ENCODE results near the gene SESN1. TPM values are rescaled to one million over a fixed set of nuclear protein-coding genes. Genes with fewer than 3 reads are reported as not detected.
A peak's percentile ranks its signal among the peaks of the same experiment; 100 is the strongest.

SESN1 gene
- polyA plus RNA-seq, 1 donor from 2014 or later = 11.1 TPM

DNA sequence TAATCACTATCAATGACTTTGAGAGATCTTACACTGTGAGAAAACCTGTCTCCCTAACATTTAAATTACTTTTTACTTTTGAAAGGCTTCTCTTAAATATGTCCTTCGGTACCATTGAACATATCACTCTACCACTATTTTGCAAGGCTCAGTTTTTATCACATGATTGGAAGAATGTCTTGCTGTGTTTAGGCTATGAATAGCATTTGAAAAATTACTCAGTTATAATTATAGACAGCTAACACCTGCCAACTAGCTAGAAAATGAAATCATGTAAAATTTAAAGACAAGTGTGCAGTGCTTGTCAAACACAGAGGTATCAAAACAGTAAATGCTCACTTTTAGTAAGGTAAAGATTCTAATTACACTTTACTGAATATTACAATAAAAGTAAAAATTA is 11.0 kb downstream of the SESN1 start:
- Mint-ChIP-seq H3K27me3 (no peaks in the 10 kb centered on the region), H3K4me1 (peaks cover 0 to 9% (median 6%) of the 10 kb centered on the region in 3 donors), H3K9me3 (no peaks in the 10 kb centered on the region), H3K36me3 (peaks cover 1% of the 10 kb centered on the region), H3K27ac (no peak overlapping the region), H3K4me3 (no peak overlapping the region)

DNA sequence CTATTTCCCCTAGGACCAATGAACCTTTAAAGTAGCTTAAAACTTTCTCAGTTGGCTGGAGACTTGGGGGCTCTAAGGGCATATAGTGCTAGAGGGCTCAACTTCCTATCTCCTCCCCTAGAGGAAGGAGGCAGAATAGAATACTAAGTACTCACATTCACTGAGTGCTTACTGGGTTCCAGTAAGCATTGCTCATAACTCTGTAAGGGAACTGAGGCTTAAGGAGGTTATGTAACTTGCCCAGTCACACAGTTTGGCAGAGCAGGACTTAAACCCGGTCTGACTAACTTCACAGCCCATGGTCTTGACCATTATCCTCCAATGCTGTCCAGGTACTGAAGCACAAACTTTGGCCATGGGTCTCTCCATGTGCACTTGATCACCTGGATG is 12.5 kb downstream of the SESN1 start:
- Mint-ChIP-seq H3K27me3 (no peaks in the 10 kb centered on the region), H3K9me3 (no peaks in the 10 kb centered on the region), H3K27ac (no peak overlapping the region), H3K4me1 (peaks cover 0 to 4% (median 2%) of the 10 kb centered on the region in 3 donors), H3K36me3 (peaks cover 1% of the 10 kb centered on the region), H3K4me3 (no peak overlapping the region)

DNA sequence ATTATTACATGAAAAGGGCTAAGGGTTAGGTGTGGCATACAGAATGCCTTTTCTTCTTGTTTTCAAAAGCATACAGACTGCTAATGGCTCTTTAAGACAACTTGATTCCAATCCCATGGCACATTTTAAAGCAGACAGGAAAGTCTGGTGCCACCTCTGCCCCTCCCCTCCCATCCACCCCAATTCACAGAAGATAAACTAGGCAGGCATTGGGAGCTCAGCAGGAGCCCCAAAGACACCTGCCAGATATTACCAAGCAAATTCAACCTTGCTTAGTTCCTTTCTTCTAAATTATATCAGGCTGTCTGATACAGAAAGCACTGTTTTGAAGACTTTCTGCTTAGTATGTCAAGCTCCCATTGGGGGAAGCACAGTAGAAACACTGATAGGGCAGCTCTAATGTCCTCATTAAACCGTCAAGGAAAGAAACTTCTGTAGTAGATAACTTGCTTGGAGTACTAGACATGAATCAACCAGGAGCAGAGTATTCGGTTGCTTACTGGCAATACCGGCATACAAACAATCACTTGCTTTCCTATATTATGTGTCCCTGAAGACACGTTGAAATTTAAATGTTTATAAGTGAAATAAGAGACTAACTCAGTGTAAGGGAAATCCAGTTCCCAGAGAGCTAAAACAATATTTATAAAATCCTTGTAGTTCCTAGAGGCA is 13.0 kb downstream of the SESN1 start:
- H3K27me3 Mint-ChIP-seq = no peaks in the 10 kb centered on the region
- H3K4me1 Mint-ChIP-seq = peaks cover 0 to 2% (median 1%) of the 10 kb centered on the region in 3 donors
- peaks cover 1% of the 10 kb centered on the region for H3K36me3 Mint-ChIP-seq
- H3K27ac Mint-ChIP-seq = no peak overlapping the region
- H3K4me3 Mint-ChIP-seq = no peak overlapping the region
- H3K9me3 Mint-ChIP-seq = no peaks in the 10 kb centered on the region

DNA sequence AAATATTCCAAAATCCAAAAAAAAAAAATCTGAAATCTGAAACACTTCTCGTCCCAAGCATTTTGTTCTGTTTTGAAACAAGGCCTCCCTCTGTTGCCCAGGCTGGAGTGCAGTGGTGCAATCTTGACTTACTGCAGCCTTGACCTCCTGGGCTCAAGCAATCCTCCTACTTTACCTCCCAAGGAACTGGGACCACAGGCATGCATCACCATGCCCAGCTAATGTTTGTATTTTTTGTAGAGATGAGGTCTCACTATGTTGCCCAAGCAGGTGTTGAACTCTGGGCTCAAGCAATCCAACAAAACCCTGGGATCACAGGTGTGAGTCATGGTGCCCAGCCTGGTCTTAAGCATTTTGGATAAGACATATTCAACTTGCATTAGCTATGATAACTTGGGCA is 13.6 kb downstream of the SESN1 start:
- Mint-ChIP-seq H3K4me1 (peaks cover 0 to 2% (median 1%) of the 10 kb centered on the region in 3 donors), H3K36me3 (peaks cover 1% of the 10 kb centered on the region), H3K27ac (peak overlapping the region in 1 of 3 donors; percentile 35), H3K27me3 (no peaks in the 10 kb centered on the region), H3K4me3 (no peak overlapping the region), H3K9me3 (no peaks in the 10 kb centered on the region)

DNA sequence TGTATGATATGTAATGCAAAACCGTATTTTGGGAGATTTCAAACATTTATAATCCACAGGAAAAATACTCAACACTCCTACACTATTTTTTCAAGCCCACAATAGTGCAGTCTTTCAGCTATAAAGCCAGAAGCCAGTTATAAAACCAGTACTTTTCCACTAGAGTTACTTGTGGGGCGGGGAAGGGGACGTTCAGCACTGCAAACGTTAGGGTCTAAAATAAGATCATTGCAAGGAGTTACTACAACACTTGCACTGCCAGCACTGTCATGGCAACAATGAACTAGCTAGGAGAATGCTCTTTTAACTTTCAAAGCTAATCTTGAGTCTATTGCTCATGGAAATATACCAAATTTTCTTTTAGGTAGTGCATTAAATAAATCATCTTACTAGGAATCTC is 14.7 kb downstream of the SESN1 start:
- H3K27me3 Mint-ChIP-seq = no peaks in the 10 kb centered on the region
- no peaks in the 10 kb centered on the region for H3K9me3 Mint-ChIP-seq
- H3K4me1 Mint-ChIP-seq = peaks cover 0 to 2% (median 1%) of the 10 kb centered on the region in 3 donors
- H3K4me3 Mint-ChIP-seq = no peak overlapping the region
- H3K36me3 Mint-ChIP-seq = peaks cover 1% of the 10 kb centered on the region
- H3K27ac Mint-ChIP-seq = no peak overlapping the region

DNA sequence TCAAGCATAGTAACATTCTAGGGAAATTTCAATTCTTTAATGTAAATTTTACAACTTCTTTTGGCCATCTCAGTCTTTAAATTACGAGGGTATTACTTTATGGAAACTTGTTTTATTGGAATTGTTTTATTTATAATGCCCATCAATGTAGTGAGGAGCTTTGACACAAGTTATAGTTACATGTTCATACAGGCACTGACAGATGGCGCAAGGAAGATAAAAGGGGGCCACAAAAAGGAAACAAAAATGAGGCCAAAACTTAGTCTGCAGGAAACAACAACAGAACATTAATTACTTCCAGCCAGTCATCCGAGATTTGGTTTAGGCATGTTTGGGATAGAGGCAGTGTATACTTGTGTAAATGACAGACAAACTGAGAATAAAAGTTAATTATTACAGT is 18.3 kb downstream of the SESN1 start:
- Mint-ChIP-seq H3K9me3 (no peaks in the 10 kb centered on the region), H3K4me3 (no peak overlapping the region)

DNA sequence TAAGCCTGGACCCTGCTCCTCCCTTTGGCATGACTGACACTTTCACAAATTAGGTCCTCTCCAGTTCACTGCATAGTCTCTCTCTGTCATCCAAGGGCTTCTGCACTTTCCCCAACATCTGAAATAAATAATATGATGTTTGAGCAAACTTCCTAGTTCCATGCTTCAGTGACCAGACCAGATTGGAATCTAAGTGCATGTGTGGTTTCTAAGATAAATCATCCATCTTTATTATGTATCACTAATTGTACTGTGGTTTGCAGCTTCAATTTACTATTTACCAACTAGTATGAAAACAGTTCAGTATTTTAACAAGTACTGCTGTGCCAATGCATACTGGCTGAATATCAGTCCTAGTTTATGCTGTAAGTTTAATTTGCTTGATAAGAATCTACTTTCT is 18.7 kb downstream of the SESN1 start:
- H3K9me3 Mint-ChIP-seq = no peaks in the 10 kb centered on the region
- peaks cover 4 to 5% (median 4%) of the 10 kb centered on the region in 3 donors for H3K4me1 Mint-ChIP-seq
- no peak overlapping the region for H3K4me3 Mint-ChIP-seq
- no peaks in the 10 kb centered on the region for H3K27me3 Mint-ChIP-seq
- H3K36me3 Mint-ChIP-seq = peaks cover 1% of the 10 kb centered on the region
- H3K27ac Mint-ChIP-seq = no peak overlapping the region

More for the DNA sequence above, 18.3 kb downstream of the SESN1 start:
- H3K36me3 Mint-ChIP-seq = peaks cover 1% of the 10 kb centered on the region
- H3K27ac Mint-ChIP-seq = no peak overlapping the region
- H3K4me1 Mint-ChIP-seq = peaks cover 4 to 5% (median 4%) of the 10 kb centered on the region in 3 donors
- no peaks in the 10 kb centered on the region for H3K27me3 Mint-ChIP-seq

DNA sequence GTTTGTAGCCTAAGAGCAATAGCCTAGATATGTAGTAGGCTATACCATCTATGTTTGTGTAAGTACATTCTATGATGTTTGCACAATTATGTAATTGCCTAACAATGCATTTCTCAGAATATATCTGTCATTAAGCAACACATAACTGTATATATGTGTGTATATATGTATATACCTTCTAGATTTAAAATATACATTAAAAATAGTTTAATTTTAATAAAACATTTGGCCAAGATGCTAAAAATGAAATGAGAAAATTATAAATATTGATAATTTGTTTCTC is 20.6 kb downstream of the SESN1 start:
- Mint-ChIP-seq H3K36me3 (no peaks in the 10 kb centered on the region), H3K27me3 (no peaks in the 10 kb centered on the region), H3K9me3 (no peaks in the 10 kb centered on the region), H3K4me1 (peaks cover 4 to 5% (median 4%) of the 10 kb centered on the region in 3 donors), H3K4me3 (no peak overlapping the region), H3K27ac (no peak overlapping the region)

DNA sequence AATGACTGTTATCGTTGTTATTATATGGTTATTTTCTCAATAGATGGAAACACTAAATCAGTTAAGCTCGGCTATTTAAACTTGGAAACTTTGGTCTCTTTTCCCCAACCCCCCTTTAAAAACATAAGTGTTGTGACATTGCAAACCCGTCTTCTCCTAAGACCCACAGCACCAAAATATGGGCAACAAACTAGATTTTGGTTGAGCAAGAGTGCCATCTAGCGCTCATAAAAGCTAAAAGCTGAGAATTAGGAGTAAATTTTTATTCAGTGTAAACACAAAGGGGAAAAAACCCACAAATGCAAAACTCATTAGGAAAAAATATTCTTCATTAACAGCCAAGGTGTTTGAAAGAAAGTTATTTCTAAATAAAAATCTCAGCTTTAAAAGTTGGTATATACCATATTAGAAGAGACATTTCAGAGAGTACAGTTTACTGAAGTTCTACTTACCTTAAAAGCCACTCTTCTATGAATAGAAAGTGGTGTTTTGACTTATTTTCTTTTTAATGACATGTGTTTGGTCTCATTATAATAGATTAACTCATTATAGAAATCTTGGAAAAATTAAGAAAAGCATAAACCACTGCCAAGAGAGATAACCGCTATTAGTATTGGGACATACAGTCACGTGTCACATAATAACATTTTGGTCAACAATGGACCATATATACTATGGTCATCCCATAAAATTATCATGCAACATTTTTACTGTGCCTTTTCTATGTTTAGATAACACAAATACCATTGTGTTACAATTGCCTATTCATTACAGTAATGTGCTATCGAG is 21.1 kb downstream of the SESN1 start:
- Mint-ChIP-seq H3K9me3 (no peaks in the 10 kb centered on the region), H3K36me3 (no peaks in the 10 kb centered on the region), H3K4me1 (peaks cover 4 to 5% (median 4%) of the 10 kb centered on the region in 3 donors), H3K4me3 (no peak overlapping the region), H3K27ac (no peak overlapping the region), H3K27me3 (no peaks in the 10 kb centered on the region)

DNA sequence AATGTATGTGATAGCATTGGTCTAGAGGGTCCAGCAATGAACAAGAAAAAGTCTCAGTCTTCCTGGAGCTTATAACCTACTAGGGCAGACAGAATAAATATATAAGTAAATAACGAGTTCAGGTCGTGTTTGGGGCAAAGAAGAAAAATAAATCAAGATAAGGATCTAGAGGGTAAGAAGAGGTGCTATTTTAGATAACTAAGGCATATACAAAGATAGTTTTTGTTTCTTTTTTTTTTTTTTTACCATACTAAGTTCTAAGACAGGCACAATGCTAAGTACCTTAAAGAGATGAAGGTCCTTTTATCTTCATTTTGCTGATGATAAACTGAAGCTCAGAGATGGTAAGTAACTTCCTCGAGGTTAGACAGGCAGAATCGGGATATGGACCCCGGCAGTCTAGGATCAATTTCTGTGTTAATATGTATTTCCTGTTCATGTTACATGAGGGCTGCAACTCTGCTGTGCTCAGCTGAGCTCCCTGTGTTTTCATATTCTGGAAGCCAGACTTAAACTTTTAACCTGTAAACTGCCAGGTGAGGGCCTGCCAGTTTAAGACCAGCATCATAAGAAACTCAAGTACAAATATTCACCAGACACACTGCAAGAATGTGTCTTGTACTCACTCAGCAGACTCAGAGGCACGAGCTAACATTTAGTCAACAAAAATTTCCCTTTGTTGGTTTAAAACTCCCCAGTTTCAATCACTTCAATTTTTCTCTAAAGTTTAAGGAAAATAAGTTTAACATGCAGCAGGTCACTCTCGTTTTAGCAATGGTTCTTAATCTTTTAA is 23.3 kb downstream of the SESN1 start:
- H3K27ac Mint-ChIP-seq = peak overlapping the region in 1 of 3 donors; percentile 94
- no peaks in the 10 kb centered on the region for H3K36me3 Mint-ChIP-seq
- peaks cover 4 to 6% (median 5%) of the 10 kb centered on the region in 3 donors for H3K4me1 Mint-ChIP-seq
- no peaks in the 10 kb centered on the region for H3K9me3 Mint-ChIP-seq
- no peaks in the 10 kb centered on the region for H3K27me3 Mint-ChIP-seq
- peak overlapping the region in 1 of 4 donors; percentile 58 for H3K4me3 Mint-ChIP-seq

DNA sequence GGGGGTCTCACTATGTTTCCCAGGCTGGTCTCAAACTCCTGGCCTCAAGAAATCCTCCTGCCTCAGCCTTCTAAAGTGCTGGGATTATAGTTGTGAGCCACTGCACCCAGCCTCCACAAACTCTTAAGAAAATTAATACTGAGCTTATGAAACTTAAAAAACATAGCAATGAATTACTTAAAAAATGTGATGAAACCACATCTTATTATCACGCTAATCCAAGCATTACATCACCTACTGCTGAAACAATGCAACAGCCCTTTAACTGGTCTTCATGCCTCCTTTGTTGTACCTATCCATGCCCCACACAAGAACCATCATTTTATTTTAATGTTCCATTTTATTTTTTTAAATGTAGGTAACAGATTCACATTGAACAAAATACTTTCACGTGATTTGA is 24.9 kb downstream of the SESN1 start:
- Mint-ChIP-seq H3K27ac (no peak overlapping the region), H3K36me3 (no peaks in the 10 kb centered on the region), H3K4me1 (peaks cover 4 to 6% (median 5%) of the 10 kb centered on the region in 3 donors), H3K9me3 (no peaks in the 10 kb centered on the region), H3K27me3 (no peaks in the 10 kb centered on the region), H3K4me3 (no peak overlapping the region)

DNA sequence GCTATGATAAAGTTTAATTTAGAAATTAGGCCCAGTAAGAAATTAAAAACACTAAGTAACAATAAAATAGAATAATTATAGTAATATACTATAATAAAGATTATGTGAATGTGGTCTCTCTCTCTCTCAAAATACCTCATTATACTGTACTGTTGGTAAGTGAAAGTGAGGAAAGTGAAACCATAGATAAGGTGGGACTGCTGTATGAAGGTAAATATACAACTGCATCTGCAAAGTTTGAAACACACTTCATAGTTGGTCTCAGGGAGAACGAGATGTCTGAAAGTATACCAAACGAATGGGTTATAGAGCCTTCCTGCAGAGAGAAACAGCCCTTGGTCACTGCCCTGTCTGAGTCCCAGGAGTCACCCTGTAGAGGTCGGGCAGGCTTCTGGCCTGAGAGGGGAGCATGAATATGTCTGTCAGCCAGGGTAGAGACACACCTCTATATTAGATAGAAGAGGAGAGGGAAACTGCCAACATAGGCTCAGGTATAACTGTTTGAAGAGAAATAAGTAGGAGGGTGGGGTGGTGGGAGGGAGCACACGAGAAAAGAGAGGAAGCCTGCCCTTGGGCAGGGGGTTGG is 31.8 kb downstream of the SESN1 start:
- Mint-ChIP-seq H3K4me1 (peaks cover 9 to 17% (median 10%) of the 10 kb centered on the region in 3 donors), H3K27me3 (no peaks in the 10 kb centered on the region)

DNA sequence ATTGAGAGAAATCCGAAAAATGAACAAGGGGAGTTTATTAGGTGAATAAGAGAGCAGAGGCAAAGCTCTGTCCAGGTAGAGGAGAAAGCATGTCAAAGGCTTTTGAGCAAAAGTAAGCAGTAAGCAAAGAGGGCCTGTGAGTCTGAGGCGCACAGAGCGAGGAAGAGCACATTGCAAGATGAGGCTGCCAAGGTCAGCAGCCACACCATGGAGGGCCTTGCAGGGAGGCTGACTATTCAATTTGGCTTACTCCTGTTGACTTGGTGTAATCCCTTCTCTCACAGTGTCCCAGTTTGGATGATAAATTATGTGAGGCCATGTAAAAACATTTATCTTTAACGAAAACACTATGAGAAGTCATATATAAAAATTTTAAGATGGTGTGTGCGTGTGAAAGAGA is 32.4 kb downstream of the SESN1 start:
- Mint-ChIP-seq H3K27ac (no peak overlapping the region), H3K4me3 (no peak overlapping the region), H3K36me3 (no peaks in the 10 kb centered on the region), H3K9me3 (no peaks in the 10 kb centered on the region), H3K27me3 (no peaks in the 10 kb centered on the region), H3K4me1 (peaks cover 9 to 14% (median 14%) of the 10 kb centered on the region in 3 donors)

More for the DNA sequence above, 31.8 kb downstream of the SESN1 start:
- Mint-ChIP-seq H3K27ac (no peak overlapping the region), H3K4me3 (no peak overlapping the region), H3K36me3 (no peaks in the 10 kb centered on the region), H3K9me3 (no peaks in the 10 kb centered on the region)

DNA sequence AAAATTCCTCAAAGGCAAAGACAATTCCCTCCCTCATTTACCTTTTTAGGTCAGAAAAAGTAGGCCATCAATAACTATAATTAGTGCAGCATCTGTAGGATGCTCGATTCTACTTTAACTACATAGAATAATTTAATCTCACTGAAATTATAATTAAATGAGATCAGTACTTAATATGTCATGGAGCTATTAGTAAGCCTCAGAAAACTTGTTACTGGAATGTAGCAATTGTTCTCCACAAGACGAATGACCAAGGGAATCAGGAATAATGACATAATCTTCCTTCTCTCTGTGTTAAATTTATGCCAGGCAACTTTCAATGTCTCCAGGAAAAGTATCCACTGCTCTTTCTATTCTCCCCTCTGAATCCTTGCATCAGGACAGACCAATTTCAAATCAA is 34.1 kb downstream of the SESN1 start:
- Mint-ChIP-seq H3K27ac (peak overlapping the region in 1 of 3 donors; percentile 20), H3K36me3 (no peaks in the 10 kb centered on the region), H3K4me3 (no peak overlapping the region)

DNA sequence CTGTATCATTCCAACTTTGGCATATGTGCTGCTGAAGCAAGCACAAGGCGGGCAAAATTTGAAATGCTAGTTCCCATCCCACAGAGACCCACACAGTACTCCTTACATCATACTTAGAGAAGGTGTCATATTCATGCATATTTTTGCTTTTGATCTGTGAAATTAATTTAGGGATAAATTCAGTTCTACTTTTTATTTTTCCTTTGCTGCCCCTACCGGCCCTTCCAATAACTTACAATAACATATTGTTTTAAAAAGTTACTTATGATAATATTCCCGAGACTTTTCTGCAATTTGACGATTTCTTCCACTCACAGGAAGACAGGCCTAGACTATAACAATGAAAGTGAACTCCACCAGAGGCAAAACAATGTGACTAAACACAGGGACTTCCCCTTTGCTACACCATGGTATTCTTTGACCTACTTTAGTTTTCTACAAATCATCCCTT is 35.0 kb downstream of the SESN1 start:
- Mint-ChIP-seq H3K9me3 (no peaks in the 10 kb centered on the region), H3K36me3 (no peaks in the 10 kb centered on the region), H3K27ac (peak overlapping the region in 1 of 3 donors; percentile 20), H3K4me3 (peak overlapping the region in 2 of 4 donors; percentile 0 to 53), H3K27me3 (no peaks in the 10 kb centered on the region), H3K4me1 (peaks cover 9 to 14% (median 14%) of the 10 kb centered on the region in 3 donors)

More for the DNA sequence above, 34.1 kb downstream of the SESN1 start:
- Mint-ChIP-seq H3K9me3 (no peaks in the 10 kb centered on the region), H3K4me1 (peaks cover 9 to 14% (median 14%) of the 10 kb centered on the region in 3 donors), H3K27me3 (no peaks in the 10 kb centered on the region)

All from IgD-negative memory B cell (primary cell).